Neural cell (in vitro differentiated cells): ENCODE results near the gene PKP3. TPM values are rescaled to one million over a fixed set of nuclear protein-coding genes. Genes with fewer than 3 reads are reported as not detected.

ENCODE experiments used
- H2AFZ ChIP-seq: fragments of 200-600, 300-800 bp; sonication (generic), shearing (Covaris generic); 2 replicates; pipeline ENCODE4 v1.6.0; 2014; ENCODE audit warnings: low read depth, mild to moderate bottlenecking, antibody characterized with exemption, low read length, moderate library complexity
- H3F3A ChIP-seq: fragments of 200-600 bp; shearing (Covaris generic); 2 replicates; pipeline ENCODE4 v1.6.1; 2016; ENCODE audit warnings: mild to moderate bottlenecking, moderate library complexity, mixed read lengths, antibody characterized with exemption, low read length; ENCODE audit not compliant: insufficient read depth, poor library complexity, severe bottlenecking
- H3K27ac ChIP-seq: fragments of 200-600, 300-800 bp; sonication (generic), shearing (Covaris generic); 2 replicates; pipeline ENCODE4 v1.5.1; 2014; ENCODE audit warnings: mild to moderate bottlenecking, low read length, moderate library complexity
- H3K27me3 ChIP-seq: fragments of 300-800, 200-600 bp; sonication (generic), shearing (Covaris generic); 2 replicates; pipeline ENCODE4 v1.6.0; 2014; ENCODE audit warnings: mild to moderate bottlenecking, low read depth, low read length, moderate library complexity; ENCODE audit not compliant: insufficient read depth
- H3K36me3 ChIP-seq: fragments of 300-800, 200-600 bp; sonication (generic), shearing (Covaris generic); 2 replicates; pipeline ENCODE4 v1.5.1; 2014; ENCODE audit warnings: mild to moderate bottlenecking, antibody characterized with exemption, low read length, moderate library complexity; ENCODE audit not compliant: insufficient read depth
- H3K4me2 ChIP-seq: fragments of 300-800, 200-600 bp; sonication (generic), shearing (Covaris generic); 2 replicates; pipeline ENCODE4 v1.6.0; 2014; ENCODE audit warnings: mild to moderate bottlenecking, low read length
- H3K4me3 ChIP-seq: fragments of 300-800, 200-600 bp; sonication (generic), shearing (Covaris generic); 2 replicates; pipeline ENCODE4 v1.5.1; 2014; ENCODE audit warnings: mild to moderate bottlenecking, low read length, moderate library complexity
- H3K79me2 ChIP-seq: fragments of 200-600 bp; shearing (Covaris generic); replicated peaks from 2 replicates; pipeline ENCODE4 v1.6.0; 2014; ENCODE audit warnings: mild to moderate bottlenecking, low read length, moderate library complexity; ENCODE audit not compliant: insufficient read depth
- H3K9ac ChIP-seq: fragments of 300-800, 200-600 bp; sonication (generic), shearing (Covaris generic); 2 replicates; pipeline ENCODE4 v1.6.1; 2016; ENCODE audit warnings: mild to moderate bottlenecking, low read length, mixed read lengths
- H3K9me2 ChIP-seq: fragments of 200-600 bp; shearing (Covaris generic); 2 replicates; pipeline ENCODE4 v1.6.1; 2016; ENCODE audit warnings: mild to moderate bottlenecking, low read length, mixed read lengths; ENCODE audit not compliant: insufficient read depth
- H3K9me3 ChIP-seq: fragments of 200-600, 300-800 bp; sonication (generic), shearing (Covaris generic); 2 replicates; pipeline ENCODE4 v1.6.1; 2016; ENCODE audit warnings: mild to moderate bottlenecking, mixed run types, low read length, moderate library complexity, mixed read lengths
- H4K20me1 ChIP-seq: fragments of 200-600 bp; shearing (Covaris generic); 2 replicates; pipeline ENCODE4 v1.6.1; 2016; ENCODE audit warnings: mild to moderate bottlenecking, mixed run types; ENCODE audit not compliant: insufficient read depth
- CTCF ChIP-seq: fragments of 450-650 bp; IDR thresholded peaks from 2 replicates; pipeline ENCODE4 v1.5.1; 2014; ENCODE audit warnings: antibody characterized with exemption, mild to moderate bottlenecking, moderate library complexity; ENCODE audit not compliant: poor library complexity, severe bottlenecking
- EP300 ChIP-seq: fragments of 450-650 bp; conservative IDR thresholded peaks from 2 replicates; pipeline ENCODE4 v1.6.1; 2014; ENCODE audit warnings: antibody characterized with exemption, mild to moderate bottlenecking, moderate library complexity; ENCODE audit not compliant: poor library complexity, severe bottlenecking
- EZH2 ChIP-seq: fragments of 200-600, 300-800 bp; shearing (Covaris generic), sonication (generic); IDR thresholded peaks from 2 replicates; pipeline ENCODE4 v1.6.1; 2014; ENCODE audit warnings: antibody characterized with exemption, low read length, borderline replicate concordance, mild to moderate bottlenecking; ENCODE audit not compliant: insufficient read depth, poor library complexity, severe bottlenecking
- MXI1 ChIP-seq: fragments of 450-650 bp; conservative IDR thresholded peaks from 2 replicates; pipeline ENCODE4 v1.6.1; 2014; ENCODE audit warnings: antibody characterized with exemption, mild to moderate bottlenecking; ENCODE audit not compliant: poor library complexity, severe bottlenecking
- POLR2AphosphoS5 ChIP-seq: IDR thresholded peaks from 2 replicates; pipeline ENCODE4 v1.6.1; 2012
- RAD21 ChIP-seq: fragments of 450-650 bp; conservative IDR thresholded peaks from 2 replicates; pipeline ENCODE4 v1.6.1; 2014; ENCODE audit warnings: antibody characterized with exemption, mild to moderate bottlenecking, moderate library complexity
- REST ChIP-seq: IDR thresholded peaks from 2 replicates; pipeline ENCODE4 v1.6.1; 2012; ENCODE audit warnings: borderline replicate concordance
- SMC3 ChIP-seq: fragments of 450-650 bp; conservative IDR thresholded peaks from 2 replicates; pipeline ENCODE4 v1.6.1; 2014; ENCODE audit warnings: antibody characterized with exemption, mild to moderate bottlenecking, moderate library complexity; ENCODE audit not compliant: poor library complexity
- TAF1 ChIP-seq: IDR thresholded peaks from 2 replicates; pipeline ENCODE4 v1.6.1; 2012; ENCODE audit warnings: low read depth
- polyA plus RNA-seq: library from polyadenylated mRNA; depleted of rRNA; stranded (reverse); fragments of >200 nt; gene quantifications from 2 replicates; pipeline ENCODE4 v1.2.3, GENCODE V29; 2014

Gene PKP3
- polyA plus RNA-seq, 1 donor from 2014 or later, result not detected

- no peak overlapping the region for H3K4me3 ChIP-seq
- no peaks in the 10 kb centered on the region for H4K20me1 ChIP-seq
- H2AFZ ChIP-seq, result no peak overlapping the region
- no peaks in the 10 kb centered on the region for H3K9me2 ChIP-seq
- no peaks in the 10 kb centered on the region for H3K79me2 ChIP-seq
- H3K9ac ChIP-seq, result no peak overlapping the region
- H3K9me3 ChIP-seq, result peaks cover 6% of the 10 kb centered on the region
- TF ChIP-seq CTCF, result no peak
- H3K27ac ChIP-seq, result no peak overlapping the region
- H3K4me2 ChIP-seq, result no peak overlapping the region
- H3K27me3 ChIP-seq, result no peaks in the 10 kb centered on the region
- H3F3A ChIP-seq, result no peaks in the 10 kb centered on the region
- H3K36me3 ChIP-seq, result peaks cover 7% of the 10 kb centered on the region
These were observed 16.0 kb upstream of the PKP3 start for GRCh38 chr11:377883-378500.

- Histone ChIP-seq H3K27me3 (no peaks in the 10 kb centered on the region), H3K36me3 (peaks cover 7% of the 10 kb centered on the region), H2AFZ (no peak overlapping the region), H3K79me2 (no peaks in the 10 kb centered on the region), H3K27ac (no peak overlapping the region), H3K4me2 (no peak overlapping the region), H3F3A (no peaks in the 10 kb centered on the region), H3K9me2 (no peaks in the 10 kb centered on the region), H4K20me1 (no peaks in the 10 kb centered on the region), H3K9me3 (peaks cover 6% of the 10 kb centered on the region), H3K9ac (no peak overlapping the region), H3K4me3 (no peak overlapping the region)
- TF ChIP-seq CTCF, result no peak
- TF ChIP-seq POLR2AphosphoS5, result no peak
- no peak for TF ChIP-seq SMC3
These were observed 14.6 kb upstream of the PKP3 start for GRCh38 chr11:379205-380094.

- Histone ChIP-seq H3K79me2 (no peaks in the 10 kb centered on the region), H3K27ac (no peak overlapping the region), H4K20me1 (no peaks in the 10 kb centered on the region), H2AFZ (no peak overlapping the region), H3K27me3 (no peaks in the 10 kb centered on the region), H3F3A (no peaks in the 10 kb centered on the region), H3K4me2 (no peak overlapping the region), H3K9ac (no peak overlapping the region), H3K36me3 (peaks cover 7% of the 10 kb centered on the region), H3K4me3 (no peak overlapping the region), H3K9me3 (peaks cover 6% of the 10 kb centered on the region), H3K9me2 (no peaks in the 10 kb centered on the region)
- TF ChIP-seq POLR2AphosphoS5 (no peak), EP300 (no peak), SMC3 (no peak), MXI1 (no peak), EZH2 (no peak), CTCF (no peak), RAD21 (no peak), REST (no peak), TAF1 (no peak)
These were observed 13.9 kb upstream of the PKP3 start for GRCh38 chr11:380095-380480.
